Hematopoietic multipotent progenitor cell treated with erythropoietin and hydrocortisone succinate and interleukin-3 and kit ligand, for 8 days (in vitro differentiated cells): ENCODE results near the gene MEIS3.

Experiments used
- DNase-seq: peaks from one replicate; pipeline ENCODE4 v3.0.0-alpha.2; 2015

MEIS3 gene

GRCh38 chr19:47356900-47357299, 62.4 kb downstream of the MEIS3 start:
- no peak for DNase-seq

DNA sequence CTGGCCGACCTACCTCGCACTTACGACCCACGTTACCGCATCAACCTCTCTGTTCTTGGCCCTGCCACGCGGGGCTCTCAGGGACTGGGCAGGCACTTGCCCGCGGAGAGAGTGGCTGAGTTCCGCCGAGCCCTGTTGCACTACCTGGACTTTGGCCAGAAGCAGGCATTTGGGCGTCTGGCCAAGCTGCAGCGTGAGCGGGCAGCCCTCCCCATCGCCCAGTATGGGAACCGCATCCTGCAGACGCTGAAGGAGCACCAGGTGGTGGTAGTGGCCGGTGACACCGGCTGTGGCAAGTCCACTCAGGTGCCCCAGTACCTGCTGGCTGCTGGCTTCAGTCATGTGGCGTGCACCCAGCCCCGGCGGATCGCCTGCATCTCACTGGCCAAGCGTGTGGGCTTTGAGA, 66.0 kb downstream of the MEIS3 start:
- no peak for DNase-seq
